IPS-NIHi7 (cell line): Measurements from ENCODE around the gene ARHGEF10L.

Source experiments
- DNase-seq: peaks from one replicate; pipeline ENCODE4 v3.0.0; 2012; ENCODE audit warnings: mixed read lengths; ENCODE audit errors: extremely low spot score

The ARHGEF10L gene

DNA sequence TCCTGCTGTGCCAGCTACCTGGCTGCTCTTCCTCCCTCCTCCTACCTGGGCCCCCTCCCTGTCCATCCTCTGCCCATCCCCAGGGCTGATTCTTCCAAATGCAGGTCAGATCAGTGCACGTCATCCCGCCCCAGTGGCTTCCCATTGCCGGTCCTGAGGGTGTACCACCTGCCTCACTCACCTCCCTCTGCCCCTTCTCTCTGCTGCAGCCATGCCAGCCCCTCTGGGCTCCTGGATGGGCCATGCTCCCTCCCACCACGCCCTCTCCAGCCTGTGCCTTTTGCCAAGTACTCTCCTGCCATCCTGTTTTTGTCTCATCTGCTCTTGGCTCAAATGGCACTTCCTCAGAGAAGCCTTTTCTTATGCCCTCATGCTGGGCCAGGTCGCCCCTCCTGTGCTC is 95.8 kb downstream of the ARHGEF10L start:
- DNase-seq: no peak

DNA sequence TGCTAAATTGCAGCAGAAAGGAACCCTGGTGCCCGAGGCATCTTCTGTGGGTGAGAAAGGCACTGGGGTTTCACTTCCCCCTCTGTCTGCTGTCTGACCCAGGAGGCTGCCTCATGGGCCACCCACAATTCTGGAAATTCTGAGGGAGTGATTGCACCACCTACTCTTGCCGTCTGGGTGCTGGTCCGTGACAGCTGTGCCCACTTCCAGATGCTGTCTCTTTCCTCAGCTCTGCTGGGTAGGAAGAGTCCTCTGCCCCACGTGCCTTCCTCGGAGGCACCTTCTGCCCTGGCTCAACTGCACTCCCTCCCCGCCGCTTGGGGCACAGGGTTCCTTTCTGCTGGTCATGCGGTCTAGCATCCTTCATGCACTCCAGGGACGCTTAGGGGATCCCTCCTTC is 96.3 kb downstream of the ARHGEF10L start:
- no peak for DNase-seq

DNA sequence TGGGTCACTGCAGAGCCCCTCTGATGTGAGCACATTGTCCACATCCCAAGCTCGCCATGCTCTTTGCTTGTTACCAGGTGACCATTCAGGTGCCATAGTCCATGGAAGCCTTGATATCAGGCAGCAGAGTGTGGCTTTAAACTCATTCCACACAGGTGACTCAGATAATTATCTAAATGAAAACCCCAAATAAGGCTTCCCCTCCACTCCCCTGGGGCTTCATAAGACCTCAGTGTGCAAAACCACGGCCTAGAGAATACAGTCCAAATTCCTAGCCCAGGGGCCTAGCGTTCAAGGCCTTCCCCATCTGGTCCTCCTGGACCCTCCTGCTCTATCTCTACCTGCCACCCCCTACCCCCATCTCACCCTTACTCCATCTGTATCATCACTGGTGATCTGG is 97.1 kb downstream of the ARHGEF10L start:
- DNase-seq: no peak

DNA sequence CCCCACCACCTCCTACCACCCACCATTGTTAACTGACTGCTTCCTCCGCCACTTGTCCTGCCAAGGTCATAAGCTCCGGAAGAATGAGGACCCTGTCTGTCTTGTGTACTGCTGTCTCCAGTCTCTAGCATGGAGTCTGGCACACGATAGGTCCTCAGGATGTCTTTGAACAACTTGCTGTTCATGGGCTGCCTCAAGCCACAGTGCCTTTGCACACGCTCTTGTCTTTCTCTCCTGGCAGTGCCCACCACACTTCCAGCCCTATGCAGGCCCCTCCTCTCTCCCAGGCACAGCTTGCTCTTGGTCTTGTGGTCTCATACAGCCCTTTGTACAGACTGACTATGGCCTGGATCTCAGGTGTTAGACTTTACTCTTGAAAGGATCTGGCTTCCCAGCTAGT is 97.6 kb downstream of the ARHGEF10L start:
- DNase-seq: no peak

DNA sequence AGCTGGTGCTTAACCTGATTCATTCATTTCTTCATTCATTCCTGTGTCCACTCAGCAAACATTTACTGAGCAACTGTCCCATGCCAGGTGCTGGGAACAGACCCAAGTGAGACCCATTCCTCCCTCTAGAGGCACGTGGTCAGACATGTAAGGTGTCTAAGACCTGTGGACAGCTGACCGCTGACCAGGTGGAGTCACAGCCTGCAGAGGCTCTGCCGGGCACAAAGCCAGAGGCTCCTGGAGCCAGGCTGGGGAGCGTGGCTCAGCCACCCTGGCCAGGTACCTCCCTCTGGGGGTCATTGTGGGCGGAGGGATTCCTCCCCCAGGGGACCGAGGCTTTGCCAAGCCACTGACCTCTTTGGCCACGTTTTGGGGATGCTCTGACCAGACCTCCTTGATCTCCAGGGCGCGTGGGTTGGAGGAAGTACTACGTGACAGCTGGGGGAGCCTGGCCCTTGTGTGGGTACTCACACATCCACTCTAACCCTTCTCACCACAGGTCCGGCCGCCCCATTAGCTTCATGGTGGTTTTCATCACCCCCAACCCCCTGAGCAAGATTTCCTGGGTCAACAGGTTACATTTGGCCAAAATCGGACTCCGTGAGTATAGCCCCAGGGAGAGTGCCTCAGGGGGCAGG is 100.3 kb downstream of the ARHGEF10L start:
- DNase-seq: no peak

DNA sequence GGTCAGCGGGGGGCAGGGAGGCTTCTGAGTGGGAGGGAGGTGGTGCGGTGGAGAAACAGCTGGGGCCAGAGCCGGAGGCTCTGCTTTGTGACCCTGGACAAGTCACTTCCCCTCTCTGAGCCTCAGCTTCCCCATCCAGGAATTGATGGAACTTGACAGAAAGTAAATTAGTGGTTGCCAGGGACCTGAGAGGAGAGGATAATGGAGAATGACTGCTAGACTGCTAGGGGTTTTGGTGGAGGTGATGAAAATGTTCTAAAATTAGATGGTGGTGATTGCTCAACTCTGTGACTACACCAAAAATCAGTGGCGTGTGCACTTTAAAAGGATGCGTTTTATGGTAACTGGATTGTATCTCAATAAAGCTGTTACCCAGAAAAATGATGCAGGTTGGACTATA is 100.9 kb downstream of the ARHGEF10L start:
- DNase-seq: no peak

DNA sequence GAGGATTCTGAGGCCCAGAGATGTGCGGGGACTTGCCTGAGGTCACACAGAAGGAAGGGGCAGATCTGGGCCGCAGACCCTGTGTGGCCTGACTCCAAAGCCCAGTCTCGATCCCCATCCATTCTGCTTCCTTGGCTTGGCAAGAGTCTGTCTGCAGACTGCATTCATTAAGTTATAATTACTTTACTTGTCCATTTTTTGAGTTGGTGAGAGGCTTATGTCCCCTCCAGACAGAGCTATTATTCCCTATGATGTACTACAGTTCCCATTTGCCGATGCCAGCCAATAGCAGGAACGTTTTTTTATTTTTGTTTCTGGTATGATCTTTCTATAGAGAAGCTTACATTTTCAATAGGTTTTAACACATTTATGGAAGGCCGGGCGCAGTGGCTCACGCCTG is 101.5 kb downstream of the ARHGEF10L start:
- DNase-seq: no peak

DNA sequence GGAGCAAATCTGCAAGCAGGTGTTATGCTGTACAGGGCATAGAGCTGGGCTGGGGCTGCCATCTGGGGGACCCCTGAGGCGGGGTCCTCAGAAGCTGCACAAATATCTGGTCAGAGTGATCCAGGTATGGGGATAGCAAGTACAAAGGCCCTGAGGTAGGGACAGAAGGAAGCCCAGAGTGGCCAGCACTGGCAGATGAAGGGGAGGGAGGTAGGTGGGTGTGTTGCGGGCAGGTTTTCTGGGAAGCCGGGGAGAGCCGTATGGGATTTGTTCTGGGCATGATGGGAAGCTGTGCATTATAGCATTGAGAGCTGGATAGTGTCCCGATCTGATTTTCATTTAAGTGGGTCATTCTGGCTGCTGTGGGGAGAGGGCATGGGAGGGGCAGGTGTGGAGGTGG is 102.7 kb downstream of the ARHGEF10L start:
- no peak for DNase-seq

DNA sequence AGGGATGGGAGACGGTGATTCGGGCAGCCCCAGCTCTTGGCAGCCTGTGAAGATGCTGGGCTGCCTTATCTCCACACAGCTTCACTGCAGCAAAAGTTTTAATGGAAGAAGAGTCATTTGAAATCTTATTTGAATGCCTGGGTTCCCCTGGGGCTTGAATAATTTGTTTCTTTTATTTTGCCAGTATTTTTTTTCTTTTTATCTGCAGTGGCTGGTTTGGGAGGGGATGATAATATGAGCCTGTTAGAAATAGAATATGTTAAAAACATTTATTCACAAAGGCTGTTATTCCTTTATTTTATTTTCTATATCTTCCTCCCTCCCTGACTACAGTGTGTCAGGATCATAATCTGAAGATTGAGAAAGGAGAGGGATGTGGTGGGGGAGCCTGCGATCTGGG is 103.4 kb downstream of the ARHGEF10L start:
- DNase-seq: no peak

DNA sequence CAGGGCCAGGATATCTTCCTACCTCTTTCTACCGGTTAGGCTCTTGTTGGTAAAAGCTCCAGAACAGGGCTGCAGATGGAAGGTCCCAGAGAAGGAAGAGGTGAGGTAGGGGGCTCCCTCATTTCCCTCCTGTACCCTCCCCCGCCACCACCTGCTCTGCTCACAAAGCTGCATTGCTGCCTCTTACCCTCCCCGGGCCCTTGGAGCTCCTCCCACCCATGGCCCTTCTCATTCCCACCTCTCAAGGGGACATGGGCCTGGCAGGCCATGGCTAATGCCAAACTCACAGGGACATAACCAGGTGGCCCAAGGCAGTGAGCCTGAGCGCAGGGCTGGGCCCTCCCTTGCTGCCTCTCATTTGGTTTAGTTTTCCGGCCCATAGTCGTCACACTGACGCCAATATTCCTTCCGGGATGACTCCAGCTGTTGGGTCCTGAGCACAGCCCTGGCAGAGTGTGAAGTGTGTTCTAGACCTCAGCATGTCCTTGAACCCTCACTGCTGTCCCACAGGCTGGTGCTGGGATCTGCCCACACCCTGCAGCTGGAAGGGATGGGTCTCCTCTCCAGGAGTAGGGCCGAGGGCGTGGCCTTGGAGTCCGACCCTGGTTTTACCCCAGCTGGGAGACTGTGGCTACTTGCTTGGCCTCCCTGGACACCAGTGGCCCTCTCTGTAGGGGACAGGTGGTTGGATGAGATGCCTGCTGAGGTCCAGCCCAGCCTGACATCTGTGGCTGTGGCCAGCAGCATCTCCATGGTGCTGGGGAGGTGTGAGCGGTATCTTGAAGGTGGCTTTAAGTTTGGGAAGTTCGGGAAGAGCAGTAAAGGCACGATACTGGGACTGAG is 104.6 kb downstream of the ARHGEF10L start:
- DNase-seq: peak; percentile 31

DNA sequence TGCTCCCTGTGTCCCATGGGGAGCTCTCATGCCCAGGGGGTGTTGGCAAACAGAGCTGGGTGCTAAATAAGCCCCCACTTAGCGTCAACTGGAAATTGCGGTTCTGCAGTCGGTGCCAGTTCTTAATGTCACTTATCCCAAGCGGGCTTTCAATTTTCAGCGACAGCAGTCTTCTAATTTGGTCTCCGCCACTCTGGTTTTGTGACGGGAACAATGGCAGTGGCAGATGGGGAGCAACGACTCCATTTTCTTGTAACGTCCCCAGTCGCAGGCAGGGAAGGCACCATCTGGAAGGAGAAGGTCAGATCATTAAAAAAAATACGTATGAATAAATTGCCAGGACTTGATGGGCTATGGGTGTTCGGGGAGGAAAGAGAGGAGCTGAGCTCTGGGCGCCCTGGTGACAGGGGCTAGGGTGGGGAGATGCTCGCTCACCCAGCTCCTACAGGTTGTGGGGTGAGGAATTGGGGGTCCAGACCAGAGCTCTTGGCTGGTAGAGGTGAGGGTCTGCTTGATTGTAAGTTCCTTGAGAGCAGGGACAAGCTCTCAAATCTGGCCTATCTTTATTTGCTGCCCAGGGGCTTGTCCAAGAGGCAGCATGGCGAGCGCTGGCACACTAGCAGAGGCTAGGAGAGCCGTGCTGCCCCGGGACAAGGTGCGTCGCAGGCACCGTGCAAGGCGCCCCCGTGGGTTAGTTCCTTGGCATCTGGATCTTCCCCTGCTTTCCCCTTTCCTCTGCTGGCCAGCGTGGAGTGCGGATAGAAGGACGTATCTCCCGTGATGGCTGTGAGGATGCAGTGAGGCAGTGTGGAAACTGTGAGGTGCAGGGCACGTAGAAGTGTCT is 105.8 kb downstream of the ARHGEF10L start:
- DNase-seq: no peak

DNA sequence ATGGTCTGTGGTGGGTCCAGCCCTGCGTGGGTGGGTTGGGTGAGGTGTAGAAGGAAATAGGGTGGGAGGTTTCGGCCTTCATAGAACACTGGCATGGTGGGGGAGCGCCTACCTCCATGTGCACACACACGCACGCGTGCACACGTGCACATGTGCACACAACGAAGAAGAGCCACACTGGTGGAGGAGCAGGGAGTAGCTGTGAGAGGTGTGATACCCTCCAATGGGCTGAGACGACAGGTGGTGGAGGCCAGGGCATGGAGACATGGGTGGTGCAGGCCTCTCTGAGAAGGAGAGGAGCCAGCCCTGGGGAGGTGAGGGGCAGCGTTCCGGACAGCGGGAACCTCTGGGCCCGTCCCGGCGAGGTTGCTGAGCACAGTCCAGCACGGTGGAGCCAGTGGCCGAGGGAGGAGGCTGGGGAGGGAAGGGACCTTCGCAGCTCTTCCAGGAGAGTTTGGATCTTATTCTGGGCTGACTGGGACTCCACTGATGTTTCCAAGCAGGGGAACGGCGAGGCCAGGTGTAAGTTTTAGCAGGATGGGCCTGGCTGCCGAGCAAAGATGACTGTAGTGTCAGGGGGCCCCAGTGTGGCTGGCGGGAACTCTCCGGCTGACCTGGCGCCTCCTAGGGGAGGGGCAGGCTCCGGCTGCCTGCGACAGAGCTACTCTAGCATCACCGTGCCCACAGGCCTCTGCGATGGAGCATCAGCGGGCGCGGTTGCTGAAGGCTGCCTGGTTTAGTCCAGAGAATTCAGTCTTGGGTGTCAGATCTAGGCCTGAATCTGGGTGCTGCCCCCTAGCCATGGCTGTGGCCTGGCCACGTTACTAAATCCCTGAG is 107.2 kb downstream of the ARHGEF10L start:
- DNase-seq: peak; percentile 51

DNA sequence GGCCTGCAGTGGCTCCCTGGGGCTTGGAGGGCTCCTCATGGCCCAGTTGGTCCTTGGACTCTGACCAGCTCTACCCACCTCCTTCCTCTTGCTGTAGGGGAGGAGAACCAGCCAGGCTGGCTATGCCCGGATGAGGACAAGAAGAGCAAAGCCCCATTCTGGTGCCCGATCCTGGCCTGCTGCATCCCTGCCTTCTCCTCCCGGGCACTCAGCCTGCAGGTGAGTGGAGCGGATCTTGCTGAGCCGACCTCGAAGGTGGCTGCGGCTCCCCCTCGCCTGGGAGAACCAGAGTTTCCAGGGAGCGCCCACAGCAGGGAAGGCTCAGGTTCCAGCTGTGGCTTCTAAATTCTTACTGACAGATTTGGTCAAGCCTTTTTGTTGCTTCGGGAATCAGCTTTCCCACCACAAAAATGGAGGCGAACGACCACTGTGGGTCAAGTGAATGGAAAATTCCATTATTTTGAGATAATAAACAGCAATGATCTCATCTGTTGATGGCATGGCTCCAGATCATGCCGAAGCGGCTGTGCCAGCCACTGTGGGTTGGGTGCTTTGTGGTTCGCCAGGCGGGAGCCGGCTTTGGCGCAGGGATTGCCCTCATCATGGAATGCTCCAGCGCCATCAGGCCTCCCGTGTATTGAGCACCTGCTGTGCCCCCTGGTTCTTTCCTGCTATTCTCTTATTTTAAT is 109.1 kb downstream of the ARHGEF10L start:
- no peak for DNase-seq

DNA sequence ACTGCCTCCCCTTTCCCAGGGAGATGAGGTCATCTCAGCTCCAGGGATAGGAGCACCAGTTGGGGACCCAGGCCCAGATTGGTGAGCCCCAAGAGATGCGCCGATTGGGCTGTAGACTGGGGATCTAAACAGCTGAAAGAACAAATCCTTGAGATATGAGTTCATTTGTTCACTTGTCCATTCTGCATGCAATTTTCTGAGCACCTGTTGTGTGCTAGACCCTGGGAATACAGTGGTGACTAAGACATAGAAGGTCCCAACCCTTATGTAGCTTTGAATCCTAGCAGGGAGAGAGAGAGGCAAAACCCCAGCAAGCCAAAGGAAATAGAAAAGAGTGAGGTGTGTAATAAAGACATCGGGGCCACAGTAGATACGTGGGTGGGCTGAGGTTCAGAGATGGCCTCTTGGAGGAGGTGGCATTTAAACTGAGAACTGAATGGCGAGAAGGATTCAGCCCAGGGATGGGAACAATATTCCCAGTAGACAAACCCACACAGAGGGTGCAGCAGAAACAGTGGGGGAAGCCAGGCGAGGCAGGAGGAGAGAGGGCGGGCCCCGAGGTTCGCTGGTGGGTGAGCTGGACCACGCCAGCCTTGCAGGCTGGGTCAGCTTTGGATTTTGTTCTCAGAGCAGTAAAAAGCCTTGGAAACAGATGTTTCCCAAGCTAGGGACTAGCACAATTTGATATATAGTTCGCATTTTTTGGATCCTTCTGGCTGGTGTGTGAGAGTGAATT is 110.0 kb downstream of the ARHGEF10L start:
- no peak for DNase-seq

DNA sequence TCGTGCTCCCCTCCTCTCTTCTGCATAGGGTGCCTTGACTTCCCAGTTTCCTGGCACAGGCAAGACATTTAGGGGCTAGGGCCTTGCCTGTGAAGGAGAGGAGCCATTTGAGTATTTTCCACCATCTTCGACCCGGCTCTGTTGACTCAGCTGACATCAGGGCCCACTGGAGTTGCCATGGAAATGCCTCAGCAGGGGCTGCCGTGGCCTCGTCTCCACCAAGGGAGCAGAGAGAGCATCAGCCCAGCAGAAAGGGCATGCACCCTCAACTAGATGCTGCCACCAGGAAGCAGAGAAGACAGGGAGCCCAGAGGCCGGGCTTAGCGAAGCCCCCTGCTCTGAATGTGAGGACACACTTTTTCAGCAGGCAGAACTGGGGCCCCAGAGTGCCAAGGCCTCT is 113.8 kb downstream of the ARHGEF10L start:
- no peak for DNase-seq

DNA sequence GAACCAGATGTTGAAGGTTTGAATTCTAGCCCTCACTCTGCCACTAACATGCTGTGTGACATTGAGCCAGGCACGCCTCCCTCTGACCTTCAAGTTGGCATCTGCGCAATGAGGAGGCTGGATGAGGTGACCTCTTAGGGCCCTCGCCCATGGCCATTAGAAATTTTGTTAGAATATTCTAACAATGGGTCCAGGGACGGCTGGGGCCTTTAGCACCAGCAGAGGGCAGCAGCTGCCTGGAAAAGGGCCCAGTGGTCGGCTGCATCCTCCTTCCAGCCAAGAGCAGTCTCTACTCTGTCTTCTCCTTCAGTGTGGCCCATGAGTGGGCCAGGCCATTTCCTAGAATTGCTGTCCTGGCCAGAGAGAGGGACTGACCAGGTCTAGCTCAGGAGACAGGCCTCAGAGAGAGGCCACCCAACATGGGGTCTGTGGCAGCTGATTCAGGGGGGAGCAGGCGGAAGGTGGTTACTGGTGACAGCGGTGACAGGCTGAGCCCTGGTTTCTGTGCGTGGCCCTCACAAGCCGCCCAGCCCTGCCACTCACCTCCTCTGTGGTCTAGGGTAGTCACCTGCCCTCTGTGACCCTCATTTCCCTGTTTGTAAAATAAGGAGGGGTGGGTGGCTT is 114.3 kb downstream of the ARHGEF10L start:
- peak; percentile 81 for DNase-seq

DNA sequence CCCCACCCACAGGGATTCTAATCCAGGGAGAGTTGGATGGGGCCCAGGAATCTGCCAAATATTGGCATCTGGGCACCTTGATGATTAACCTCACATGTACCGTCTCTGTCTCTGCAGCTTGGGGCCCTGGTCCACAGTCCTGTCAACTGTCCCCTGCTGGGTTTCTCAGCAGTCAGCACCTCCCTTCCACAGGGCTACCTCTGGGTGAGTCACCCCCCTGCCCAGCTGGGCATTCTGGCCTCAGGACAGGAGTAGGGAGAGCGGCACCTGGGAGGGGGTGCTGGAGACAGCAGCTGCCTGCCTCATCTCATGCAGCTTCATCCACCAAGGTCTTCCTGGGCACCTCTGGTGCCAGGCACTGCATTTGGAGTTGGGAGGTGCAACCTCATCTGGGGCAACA is 115.0 kb downstream of the ARHGEF10L start:
- no peak for DNase-seq

DNA sequence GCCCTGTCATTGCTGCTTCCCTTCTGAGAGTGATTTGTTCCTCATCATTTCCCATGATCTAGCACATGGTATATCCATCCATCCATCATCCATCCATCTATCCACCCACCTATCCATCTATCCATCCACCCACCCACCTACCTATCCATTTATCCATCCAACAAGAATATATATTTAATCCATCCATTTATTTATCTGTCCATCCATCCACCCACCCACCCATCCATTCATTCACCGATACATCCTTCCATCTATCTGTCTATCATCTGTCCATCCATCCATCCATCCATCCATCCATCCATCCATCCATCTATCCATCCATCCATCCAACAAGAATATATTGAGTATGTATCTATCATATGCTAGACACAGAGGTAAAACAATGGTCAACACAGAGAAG is 115.7 kb downstream of the ARHGEF10L start:
- DNase-seq: no peak

DNA sequence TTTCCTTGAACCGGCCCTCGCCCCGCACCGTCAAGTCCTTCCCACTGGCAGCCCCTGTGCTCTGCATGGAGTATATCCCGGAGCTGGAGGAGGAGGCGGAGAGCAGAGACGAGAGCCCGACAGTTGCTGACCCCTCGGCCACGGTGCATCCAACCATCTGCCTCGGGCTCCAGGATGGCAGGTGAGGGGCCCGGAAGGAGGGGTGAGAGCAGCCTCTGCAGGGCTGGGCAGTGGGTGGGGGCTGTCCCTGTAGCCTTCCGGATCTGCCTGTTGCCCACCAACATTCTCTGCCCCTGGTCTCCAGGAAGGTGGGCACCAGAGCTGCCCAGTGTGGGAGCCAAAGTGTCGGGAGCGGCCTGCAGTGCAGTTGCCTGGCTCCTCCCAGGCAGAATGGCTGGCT is 116.4 kb downstream of the ARHGEF10L start:
- no peak for DNase-seq

DNA sequence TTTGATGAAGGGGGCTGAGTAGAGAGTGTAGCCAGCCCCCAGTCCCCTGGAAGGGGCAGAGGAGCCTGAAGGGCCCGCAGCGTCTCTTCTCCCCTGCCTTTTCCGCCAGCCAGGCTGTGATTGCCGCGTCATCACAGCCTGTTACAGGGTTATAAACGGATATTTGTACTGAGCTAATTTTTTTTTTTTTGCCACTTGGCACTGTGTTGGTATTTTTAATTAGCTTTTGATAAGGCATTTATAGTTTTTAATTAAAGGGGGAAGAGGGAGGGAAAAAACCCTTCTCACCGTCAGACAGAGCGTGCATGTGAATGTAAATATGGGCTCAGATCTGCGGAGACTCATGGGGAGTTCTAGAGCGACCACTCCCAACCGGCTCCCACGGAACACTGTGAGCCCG is 117.9 kb downstream of the ARHGEF10L start:
- no peak for DNase-seq
